HG03520 (cell line): Measurements from ENCODE around the gene YPEL2.
"Not testable (repeated sequence)": the region's sequence is repeated elsewhere in the genome, so short reads cannot be mapped to it uniquely, and the experiment has no call there.

Source experiments
- ATAC-seq: cut with Tn5 transposase; IDR thresholded peaks from one replicate; pipeline ENCODE4 v1.9.1; 2021; ENCODE audit warnings: mild to moderate bottlenecking, moderate library complexity; ENCODE audit not compliant: unreplicated experiment

Gene YPEL2

GRCh38 chr17:59375857-59376256 is 44.4 kb downstream of the YPEL2 start:
- no peak for ATAC-seq

GRCh38 chr17:59376506-59376905 is 45.1 kb downstream of the YPEL2 start:
- no peak for ATAC-seq

- ATAC-seq: no peak
These were observed 46.0 kb downstream of the YPEL2 start for GRCh38 chr17:59377410-59377809.

- ATAC-seq: no peak
These were observed 47.2 kb downstream of the YPEL2 start for GRCh38 chr17:59378675-59379074.

- no peak for ATAC-seq
These were observed 49.0 kb downstream of the YPEL2 start for GRCh38 chr17:59380474-59380873.

GRCh38 chr17:59381716-59382570 is 50.5 kb downstream of the YPEL2 start:
- ATAC-seq: no peak

- no peak for ATAC-seq
These were observed 52.4 kb downstream of the YPEL2 start for GRCh38 chr17:59383893-59384292.

GRCh38 chr17:59387351-59388068 is 56.1 kb downstream of the YPEL2 start:
- no peak for ATAC-seq

GRCh38 chr17:59388069-59388556 is 56.7 kb downstream of the YPEL2 start:
- no peak for ATAC-seq

GRCh38 chr17:59389066-59389465 is 57.6 kb downstream of the YPEL2 start:
- no peak for ATAC-seq

GRCh38 chr17:59391021-59391420 is 59.6 kb downstream of the YPEL2 start:
- ATAC-seq: no peak

- no peak for ATAC-seq
These were observed 61.7 kb downstream of the YPEL2 start for GRCh38 chr17:59392973-59393679.

- ATAC-seq: not testable (repeated sequence)
These were observed 62.4 kb downstream of the YPEL2 start for GRCh38 chr17:59393742-59394410.

- ATAC-seq: no peak
These were observed 64.8 kb downstream of the YPEL2 start for GRCh38 chr17:59396134-59396826.

- no peak for ATAC-seq
These were observed 66.0 kb downstream of the YPEL2 start for GRCh38 chr17:59397316-59398073.

GRCh38 chr17:59399914-59400313 is 68.5 kb downstream of the YPEL2 start:
- ATAC-seq: no peak

- no peak for ATAC-seq
These were observed 69.4 kb downstream of the YPEL2 start for GRCh38 chr17:59400858-59401257.

GRCh38 chr17:59401274-59401673 is 69.8 kb downstream of the YPEL2 start:
- no peak for ATAC-seq

GRCh38 chr17:59401725-59402124 is 70.3 kb downstream of the YPEL2 start:
- no peak for ATAC-seq

- ATAC-seq: no peak
These were observed 71.3 kb downstream of the YPEL2 start for GRCh38 chr17:59402760-59403159.
